ENCODE measurements around the gene TMEM62. TPM values are rescaled to one million over a fixed set of nuclear protein-coding genes. Genes with fewer than 3 reads are reported as not detected.

The TMEM62 gene
- 20.9 TPM for polyA plus RNA-seq (2013)

DNA sequence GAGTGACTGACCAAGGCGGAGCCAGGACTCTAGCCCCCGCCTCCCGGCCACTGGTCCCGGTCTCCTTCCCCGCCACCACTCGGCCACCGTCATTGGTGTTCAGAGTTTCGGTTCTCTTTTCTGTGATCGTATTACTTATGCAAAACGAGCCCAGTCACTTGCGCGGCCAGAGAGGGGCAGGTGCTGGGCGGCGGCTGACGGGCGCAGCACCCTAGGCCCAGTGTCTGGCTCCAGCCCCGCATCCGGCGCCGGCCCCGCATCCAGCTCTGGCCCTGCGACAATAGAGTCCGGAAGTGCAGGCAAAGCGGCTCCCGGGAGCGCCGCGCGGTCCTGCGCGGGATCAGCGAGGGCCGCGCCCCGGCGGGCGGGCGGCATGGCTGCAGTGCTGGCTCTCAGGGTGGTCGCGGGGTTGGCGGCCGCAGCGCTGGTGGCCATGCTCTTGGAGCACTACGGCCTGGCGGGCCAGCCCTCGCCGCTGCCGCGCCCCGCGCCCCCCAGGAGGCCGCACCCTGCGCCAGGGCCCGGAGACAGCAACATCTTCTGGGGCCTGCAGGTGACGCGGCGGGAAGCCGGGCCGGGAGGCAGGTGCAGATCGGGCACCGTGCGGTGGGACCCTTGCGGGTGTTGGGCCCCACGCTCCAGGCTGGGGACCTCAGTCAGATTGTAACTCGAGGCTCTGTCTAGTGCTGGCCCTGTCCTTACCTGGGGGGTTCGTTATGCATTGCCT, at the start of gene TMEM62:
Gene TMEM62 (plus strand): TSS at position 157 of the 727 bp plus-strand sequence. CDS start 217 bp downstream, at position 374.
- peak within 1 kb of the TSS; percentile 81 to 97 (median 87) for H3K4me3 ChIP-seq (ENCODE audit: control insufficient read depth in 1 of 7, extremely low read depth in 1 of 7, insufficient read depth in 4 of 7, low read depth in 2 of 7, low read length in 6 of 7)
- peaks cover 9 to 26% (median 18%) of the 10 kb centered on the region in 4 experiments for H3K36me3 ChIP-seq (ENCODE audit: control insufficient read depth in 4 of 4, insufficient read depth in 4 of 4, low read length in 3 of 4)
- H3K27ac ChIP-seq (ENCODE audit: insufficient read depth in 1 of 2, low read depth in 1 of 2, low read length in 2 of 2, poor library complexity in 1 of 2, severe bottlenecking in 2 of 2) = peak within 1 kb of the TSS; percentile 36 to 83
- H3K4me1 ChIP-seq (ENCODE audit: control extremely low read depth in 1 of 4, control insufficient read depth in 4 of 4, insufficient read depth in 4 of 4, low read length in 3 of 4) = peaks cover 3 to 20% (median 15%) of the 10 kb centered on the region in 4 experiments
- ChIA-PET CTCF (no interaction called here), POLR2A (interaction anchor here (0.6 to 0.7 kb wide), 2 partner anchors 51 to 1885 kb away, joined by 3 read pairs; no protein-coding TSS in a partner anchor)
- H3K27me3 ChIP-seq (replicated peaks in 2 of 5; ENCODE audit: control insufficient read depth in 4 of 5, insufficient read depth in 5 of 5, low read length in 4 of 5) = no peaks in the 10 kb centered on the region
- peak; percentile 60 to 83 (median 77) for DNase-seq
- 0% methylated on average over 61 of the region's 66 CpGs for WGBS (ENCODE audit: insufficient coverage)
- H3K9me3 ChIP-seq (ENCODE audit: control extremely low read depth in 1 of 5, control insufficient read depth in 4 of 5, insufficient read depth in 2 of 5, low read depth in 1 of 5, low read length in 4 of 5) = peaks cover 0 to 2% (median 0%) of the 10 kb centered on the region in 5 experiments

DNA sequence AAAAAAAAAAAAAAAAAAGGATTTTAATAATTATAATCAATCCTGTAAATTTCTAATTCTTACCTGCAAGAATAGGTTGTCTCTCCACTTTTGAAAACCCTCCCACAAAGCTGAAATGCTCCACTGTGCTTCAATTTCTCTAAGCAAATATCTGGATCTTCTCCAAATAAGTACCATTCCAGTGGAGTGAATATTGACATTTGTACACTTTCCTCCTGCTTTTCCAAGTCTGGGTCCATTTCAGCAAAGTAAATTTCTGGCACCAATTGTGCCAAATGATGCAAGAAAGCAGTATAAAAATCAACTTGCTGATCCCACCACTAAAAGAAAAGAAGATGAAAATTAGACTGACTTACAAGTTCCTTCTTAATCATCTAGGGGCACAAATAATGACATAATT, 47.5 kb upstream of the TMEM62 start:
- CTCF ChIA-PET = no interaction called here
- DNase-seq = no peak
- H3K4me3 ChIP-seq (ENCODE audit: control insufficient read depth in 1 of 7, extremely low read depth in 1 of 7, insufficient read depth in 4 of 7, low read depth in 2 of 7, low read length in 6 of 7) = no peak overlapping the region
- POLR2A ChIA-PET = no interaction called here
- H3K36me3 ChIP-seq (ENCODE audit: control insufficient read depth in 4 of 4, insufficient read depth in 4 of 4, low read length in 3 of 4) = peaks cover 6 to 34% (median 14%) of the 10 kb centered on the region in 4 experiments
- no peaks in the 10 kb centered on the region for H3K9me3 ChIP-seq (ENCODE audit: control extremely low read depth in 1 of 5, control insufficient read depth in 4 of 5, insufficient read depth in 2 of 5, low read depth in 1 of 5, low read length in 4 of 5)
- H3K4me1 ChIP-seq (ENCODE audit: control extremely low read depth in 1 of 4, control insufficient read depth in 4 of 4, insufficient read depth in 4 of 4, low read length in 3 of 4) = no peaks in the 10 kb centered on the region
- no peaks in the 10 kb centered on the region for H3K27me3 ChIP-seq (replicated peaks in 2 of 5; ENCODE audit: control insufficient read depth in 4 of 5, insufficient read depth in 5 of 5, low read length in 4 of 5)
- no peak overlapping the region for H3K27ac ChIP-seq (ENCODE audit: insufficient read depth in 1 of 2, low read depth in 1 of 2, low read length in 2 of 2, poor library complexity in 1 of 2, severe bottlenecking in 2 of 2)

DNA sequence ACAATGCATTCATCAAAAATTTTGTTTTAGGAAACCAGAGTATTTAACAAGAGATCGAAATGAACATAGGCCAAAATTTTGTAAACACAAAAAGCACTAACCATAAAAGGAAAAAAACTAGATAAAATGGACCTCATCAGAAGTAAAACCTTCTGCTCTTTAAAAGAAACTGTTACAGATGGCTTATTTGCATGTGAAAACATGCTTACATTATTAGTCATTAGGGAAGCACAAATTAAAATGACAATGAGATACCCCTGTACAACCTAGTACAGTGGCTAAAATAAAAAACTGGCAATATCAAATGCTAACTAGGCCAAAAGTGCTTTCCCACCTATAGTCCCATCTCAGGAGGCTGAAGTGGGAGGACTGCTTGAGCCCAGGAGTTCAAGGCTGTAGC, 46.8 kb upstream of the TMEM62 start:
- Histone ChIP-seq H3K9me3 (ENCODE audit: control extremely low read depth in 1 of 5, control insufficient read depth in 4 of 5, insufficient read depth in 2 of 5, low read depth in 1 of 5, low read length in 4 of 5) (no peaks in the 10 kb centered on the region), H3K4me1 (ENCODE audit: control extremely low read depth in 1 of 4, control insufficient read depth in 4 of 4, insufficient read depth in 4 of 4, low read length in 3 of 4) (no peaks in the 10 kb centered on the region), H3K27ac (ENCODE audit: insufficient read depth in 1 of 2, low read depth in 1 of 2, low read length in 2 of 2, poor library complexity in 1 of 2, severe bottlenecking in 2 of 2) (no peak overlapping the region), H3K27me3 (replicated peaks in 2 of 5; ENCODE audit: control insufficient read depth in 4 of 5, insufficient read depth in 5 of 5, low read length in 4 of 5) (no peaks in the 10 kb centered on the region), H3K36me3 (ENCODE audit: control insufficient read depth in 4 of 4, insufficient read depth in 4 of 4, low read length in 3 of 4) (peaks cover 6 to 31% (median 12%) of the 10 kb centered on the region in 4 experiments), H3K4me3 (ENCODE audit: control insufficient read depth in 1 of 7, extremely low read depth in 1 of 7, insufficient read depth in 4 of 7, low read depth in 2 of 7, low read length in 6 of 7) (no peak overlapping the region)
- no peak for DNase-seq
- no CpG with 5 or more reads among the region's 1 CpG for WGBS (ENCODE audit: insufficient coverage)
- ChIA-PET CTCF (no interaction called here), POLR2A (no interaction called here)

DNA sequence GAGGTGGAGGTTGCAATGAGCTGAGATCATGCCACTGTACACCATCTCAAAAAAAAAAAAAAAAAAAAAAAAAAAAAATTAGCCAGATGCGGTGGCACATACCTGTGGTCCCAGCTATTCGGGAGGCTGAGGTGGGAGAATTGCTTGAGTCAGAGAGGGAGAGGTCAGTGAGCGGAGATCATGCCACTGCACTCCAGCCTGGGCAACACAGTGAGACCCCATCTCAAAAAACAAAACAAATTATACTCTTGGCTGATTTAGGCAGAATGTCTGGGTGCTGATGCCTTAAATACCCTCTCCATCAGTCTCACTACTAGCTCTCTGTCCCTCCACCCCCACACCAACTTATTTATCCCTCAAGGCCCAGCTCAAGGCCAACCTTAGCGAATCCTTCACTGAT, 41.5 kb upstream of the TMEM62 start:
- POLR2A ChIA-PET = no interaction called here
- Histone ChIP-seq H3K4me1 (ENCODE audit: control extremely low read depth in 1 of 4, control insufficient read depth in 4 of 4, insufficient read depth in 4 of 4, low read length in 3 of 4) (peaks cover 0 to 17% (median 9%) of the 10 kb centered on the region in 4 experiments), H3K27ac (ENCODE audit: insufficient read depth in 1 of 2, low read depth in 1 of 2, low read length in 2 of 2, poor library complexity in 1 of 2, severe bottlenecking in 2 of 2) (no peak overlapping the region), H3K9me3 (ENCODE audit: control extremely low read depth in 1 of 5, control insufficient read depth in 4 of 5, insufficient read depth in 2 of 5, low read depth in 1 of 5, low read length in 4 of 5) (no peaks in the 10 kb centered on the region), H3K4me3 (ENCODE audit: control insufficient read depth in 1 of 7, extremely low read depth in 1 of 7, insufficient read depth in 4 of 7, low read depth in 2 of 7, low read length in 6 of 7) (no peak overlapping the region), H3K36me3 (ENCODE audit: control insufficient read depth in 4 of 4, insufficient read depth in 4 of 4, low read length in 3 of 4) (peaks cover 0 to 6% (median 2%) of the 10 kb centered on the region in 4 experiments), H3K27me3 (replicated peaks in 2 of 5; ENCODE audit: control insufficient read depth in 4 of 5, insufficient read depth in 5 of 5, low read length in 4 of 5) (no peaks in the 10 kb centered on the region)
- no peak for DNase-seq
- CTCF ChIA-PET = interaction anchor here (1.1 to 1.9 kb wide), 2 partner anchors 8 to 11 kb away, joined by 4 to 6 read pairs; no protein-coding TSS in a partner anchor
- WGBS (ENCODE audit: insufficient coverage) = no CpG with 5 or more reads among the region's 4 CpGs

DNA sequence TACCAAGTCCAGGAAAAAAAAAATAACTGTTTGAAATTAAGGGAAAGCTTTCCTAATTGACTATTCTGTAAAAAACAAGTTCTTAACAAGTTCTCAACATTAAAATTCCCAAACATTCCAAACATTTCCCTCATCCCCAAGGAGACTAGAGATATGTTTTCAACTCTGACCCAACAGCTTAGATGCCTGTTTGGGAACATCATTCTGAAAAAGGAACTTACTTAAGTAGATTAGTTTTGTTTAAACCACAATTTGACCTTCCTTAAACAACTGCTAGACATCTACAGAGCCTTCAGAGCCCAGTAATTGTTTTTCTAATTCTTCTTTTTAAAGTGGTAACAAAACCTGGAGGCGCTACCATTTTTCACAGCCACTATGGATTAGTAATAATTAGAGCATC, 40.4 kb upstream of the TMEM62 start:
- WGBS (ENCODE audit: insufficient coverage) = 83% methylated on average over 1 of the region's 1 CpG
- H3K9me3 ChIP-seq (ENCODE audit: control extremely low read depth in 1 of 5, control insufficient read depth in 4 of 5, insufficient read depth in 2 of 5, low read depth in 1 of 5, low read length in 4 of 5) = no peaks in the 10 kb centered on the region
- ChIA-PET POLR2A (no interaction called here), CTCF (interaction anchor here (1.9 kb wide), 1 partner anchor 10 kb away, joined by 6 read pairs; no protein-coding TSS in a partner anchor)
- H3K27me3 ChIP-seq (replicated peaks in 2 of 5; ENCODE audit: control insufficient read depth in 4 of 5, insufficient read depth in 5 of 5, low read length in 4 of 5) = no peaks in the 10 kb centered on the region
- no peak overlapping the region for H3K27ac ChIP-seq (ENCODE audit: insufficient read depth in 1 of 2, low read depth in 1 of 2, low read length in 2 of 2, poor library complexity in 1 of 2, severe bottlenecking in 2 of 2)
- peaks cover 0 to 17% (median 9%) of the 10 kb centered on the region in 4 experiments for H3K4me1 ChIP-seq (ENCODE audit: control extremely low read depth in 1 of 4, control insufficient read depth in 4 of 4, insufficient read depth in 4 of 4, low read length in 3 of 4)
- DNase-seq = peak; percentile 16 to 75 (median 62)
- no peak overlapping the region for H3K4me3 ChIP-seq (ENCODE audit: control insufficient read depth in 1 of 7, extremely low read depth in 1 of 7, insufficient read depth in 4 of 7, low read depth in 2 of 7, low read length in 6 of 7)
- H3K36me3 ChIP-seq (ENCODE audit: control insufficient read depth in 4 of 4, insufficient read depth in 4 of 4, low read length in 3 of 4) = peaks cover 0 to 11% (median 10%) of the 10 kb centered on the region in 4 experiments

DNA sequence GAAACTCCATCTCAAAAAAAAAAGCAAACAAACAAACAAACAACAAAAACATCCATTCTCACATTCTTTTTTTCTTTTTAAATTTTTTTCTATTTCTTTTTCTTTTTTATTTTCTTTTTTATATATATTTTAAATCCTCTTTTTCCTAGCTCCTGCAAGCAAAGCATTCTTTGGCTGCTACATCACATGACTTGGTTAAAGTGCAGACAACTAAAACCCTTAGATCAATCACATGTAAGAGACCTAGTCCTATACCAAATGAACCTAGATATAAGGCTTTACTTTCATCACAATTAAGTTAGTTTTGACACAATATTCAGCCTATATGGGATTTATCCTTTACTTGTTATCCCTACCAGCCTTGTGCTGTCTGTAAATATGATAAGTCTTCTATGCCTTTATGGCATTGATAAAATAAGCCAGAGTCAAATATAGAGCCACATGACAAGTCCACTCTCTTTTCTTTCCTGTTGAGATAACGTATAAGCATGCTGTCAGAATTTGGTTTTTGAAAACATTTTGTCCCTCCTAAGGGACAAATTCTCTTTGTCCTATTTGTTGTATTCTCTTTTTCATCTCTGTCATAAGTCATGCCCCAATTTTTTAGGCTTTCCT, 38.9 kb upstream of the TMEM62 start:
- WGBS (ENCODE audit: insufficient coverage) = 80% methylated on average over 1 of the region's 1 CpG
- peaks cover 0 to 17% (median 9%) of the 10 kb centered on the region in 4 experiments for H3K4me1 ChIP-seq (ENCODE audit: control extremely low read depth in 1 of 4, control insufficient read depth in 4 of 4, insufficient read depth in 4 of 4, low read length in 3 of 4)
- H3K4me3 ChIP-seq (ENCODE audit: control insufficient read depth in 1 of 7, extremely low read depth in 1 of 7, insufficient read depth in 4 of 7, low read depth in 2 of 7, low read length in 6 of 7) = no peak overlapping the region
- ChIA-PET CTCF (no interaction called here), POLR2A (no interaction called here)
- DNase-seq = peak in 1 of 3 donors; percentile 22
- H3K9me3 ChIP-seq (ENCODE audit: control extremely low read depth in 1 of 5, control insufficient read depth in 4 of 5, insufficient read depth in 2 of 5, low read depth in 1 of 5, low read length in 4 of 5) = no peaks in the 10 kb centered on the region
- peak overlapping the region in 1 of 2 experiments; percentile 15 for H3K27ac ChIP-seq (ENCODE audit: insufficient read depth in 1 of 2, low read depth in 1 of 2, low read length in 2 of 2, poor library complexity in 1 of 2, severe bottlenecking in 2 of 2)
- H3K27me3 ChIP-seq (replicated peaks in 2 of 5; ENCODE audit: control insufficient read depth in 4 of 5, insufficient read depth in 5 of 5, low read length in 4 of 5) = no peaks in the 10 kb centered on the region
- peaks cover 0 to 15% (median 11%) of the 10 kb centered on the region in 4 experiments for H3K36me3 ChIP-seq (ENCODE audit: control insufficient read depth in 4 of 4, insufficient read depth in 4 of 4, low read length in 3 of 4)

DNA sequence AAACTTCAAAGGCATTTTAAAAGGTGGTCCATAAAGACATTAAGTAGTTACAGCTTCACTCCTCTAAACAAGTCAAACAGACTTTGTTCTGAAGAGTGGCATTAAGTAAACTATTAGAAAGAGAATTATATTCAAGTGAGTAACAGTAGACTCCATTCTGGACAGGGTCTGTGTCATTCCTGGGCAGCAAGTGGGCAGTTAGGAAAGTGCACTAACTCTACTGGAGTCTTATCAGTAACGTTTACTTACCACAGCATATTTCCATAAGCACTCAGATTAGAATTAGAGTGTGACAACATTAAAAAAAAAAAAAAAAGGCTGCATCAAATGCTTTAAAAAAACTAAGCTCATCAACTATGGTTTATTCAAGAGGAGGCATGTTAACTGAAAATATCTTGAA, 38.1 kb upstream of the TMEM62 start:
- Histone ChIP-seq H3K4me3 (ENCODE audit: control insufficient read depth in 1 of 7, extremely low read depth in 1 of 7, insufficient read depth in 4 of 7, low read depth in 2 of 7, low read length in 6 of 7) (no peak overlapping the region), H3K36me3 (ENCODE audit: control insufficient read depth in 4 of 4, insufficient read depth in 4 of 4, low read length in 3 of 4) (peaks cover 0 to 14% (median 12%) of the 10 kb centered on the region in 4 experiments), H3K9me3 (ENCODE audit: control extremely low read depth in 1 of 5, control insufficient read depth in 4 of 5, insufficient read depth in 2 of 5, low read depth in 1 of 5, low read length in 4 of 5) (no peaks in the 10 kb centered on the region), H3K27ac (ENCODE audit: insufficient read depth in 1 of 2, low read depth in 1 of 2, low read length in 2 of 2, poor library complexity in 1 of 2, severe bottlenecking in 2 of 2) (peak overlapping the region in 1 of 2 experiments; percentile 15), H3K27me3 (replicated peaks in 2 of 5; ENCODE audit: control insufficient read depth in 4 of 5, insufficient read depth in 5 of 5, low read length in 4 of 5) (no peaks in the 10 kb centered on the region), H3K4me1 (ENCODE audit: control extremely low read depth in 1 of 4, control insufficient read depth in 4 of 4, insufficient read depth in 4 of 4, low read length in 3 of 4) (peaks cover 0 to 17% (median 9%) of the 10 kb centered on the region in 4 experiments)
- ChIA-PET CTCF (interaction anchor here (0.6 kb wide), 1 partner anchor 741 kb away, joined by 3 read pairs; no protein-coding TSS in a partner anchor), POLR2A (interaction anchor here (0.6 kb wide), 1 partner anchor 80 kb away, joined by 4 read pairs; no protein-coding TSS in a partner anchor)
- peak in 1 of 3 donors; percentile 20 for DNase-seq
- no CpG with 5 or more reads among the region's 1 CpG for WGBS (ENCODE audit: insufficient coverage)

All from common myeloid progenitor, CD34-positive (primary cell).